ENCODE data around the gene ROBO2.

ROBO2 gene

DNA sequence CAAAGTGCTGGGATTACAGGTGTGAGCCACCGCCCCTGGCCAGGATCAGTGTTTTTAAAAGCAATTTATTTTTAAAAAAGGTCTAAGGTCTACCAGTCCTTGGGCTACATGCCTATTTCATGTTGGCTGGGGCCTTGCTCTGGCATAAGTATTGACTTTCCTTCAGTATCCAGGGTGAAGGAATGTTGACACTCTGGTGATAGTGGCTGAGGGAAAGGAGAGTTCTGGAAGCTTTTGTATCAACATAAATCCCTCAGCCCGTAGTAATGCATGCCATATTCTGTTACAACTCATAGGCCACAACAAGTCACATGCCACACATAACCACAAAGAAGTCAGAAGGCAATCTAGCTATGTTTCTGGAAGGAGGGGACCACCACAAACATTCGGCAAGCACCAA lies 273.9 kb downstream of the ROBO2 start:
- Histone ChIP-seq H3K36me3 (ENCODE audit: control insufficient read depth, insufficient read depth, low read length) (no peaks in the 10 kb centered on the region), H3K4me1 (no peaks in the 10 kb centered on the region), H3K27me3 (ENCODE audit: control insufficient read depth, insufficient read depth, low read length) (no peaks in the 10 kb centered on the region), H3K4me3 (ENCODE audit: low read depth, low read length) (no peak overlapping the region), H3K9me3 (ENCODE audit: control insufficient read depth, low read length) (no peaks in the 10 kb centered on the region), H3K4me2 (ENCODE audit: low read length) (no peak overlapping the region), H2AFZ (no peak overlapping the region), H3K27ac (no peak overlapping the region), H3K79me2 (no peaks in the 10 kb centered on the region), H3K9ac (no peak overlapping the region)
- TF ChIP-seq, protein P1, sequence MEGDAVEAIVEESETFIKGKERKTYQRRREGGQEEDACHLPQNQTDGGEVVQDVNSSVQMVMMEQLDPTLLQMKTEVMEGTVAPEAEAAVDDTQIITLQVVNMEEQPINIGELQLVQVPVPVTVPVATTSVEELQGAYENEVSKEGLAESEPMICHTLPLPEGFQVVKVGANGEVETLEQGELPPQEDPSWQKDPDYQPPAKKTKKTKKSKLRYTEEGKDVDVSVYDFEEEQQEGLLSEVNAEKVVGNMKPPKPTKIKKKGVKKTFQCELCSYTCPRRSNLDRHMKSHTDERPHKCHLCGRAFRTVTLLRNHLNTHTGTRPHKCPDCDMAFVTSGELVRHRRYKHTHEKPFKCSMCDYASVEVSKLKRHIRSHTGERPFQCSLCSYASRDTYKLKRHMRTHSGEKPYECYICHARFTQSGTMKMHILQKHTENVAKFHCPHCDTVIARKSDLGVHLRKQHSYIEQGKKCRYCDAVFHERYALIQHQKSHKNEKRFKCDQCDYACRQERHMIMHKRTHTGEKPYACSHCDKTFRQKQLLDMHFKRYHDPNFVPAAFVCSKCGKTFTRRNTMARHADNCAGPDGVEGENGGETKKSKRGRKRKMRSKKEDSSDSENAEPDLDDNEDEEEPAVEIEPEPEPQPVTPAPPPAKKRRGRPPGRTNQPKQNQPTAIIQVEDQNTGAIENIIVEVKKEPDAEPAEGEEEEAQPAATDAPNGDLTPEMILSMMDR (IDR thresholded peaks at IDR 0.05): no peak

DNA sequence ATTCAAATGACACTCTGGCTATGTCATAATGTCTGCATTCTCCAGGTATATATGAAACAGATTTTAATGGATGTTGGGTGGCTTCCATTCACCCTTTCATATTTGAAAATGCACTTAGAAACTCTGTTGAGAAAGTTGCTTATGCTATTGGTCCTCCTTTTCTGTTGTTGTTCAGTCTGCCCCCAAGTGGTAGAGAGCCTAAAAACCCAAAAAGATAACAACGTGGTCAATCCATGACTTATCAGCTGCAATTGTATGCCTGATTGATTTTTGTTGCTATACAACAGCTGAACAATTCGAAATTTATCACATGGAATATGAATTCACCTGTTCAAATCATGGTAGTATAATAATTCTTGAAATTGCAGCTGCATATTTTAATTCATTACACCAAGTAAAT lies 279.8 kb downstream of the ROBO2 start:
- H3K27me3 ChIP-seq (ENCODE audit: control insufficient read depth, insufficient read depth, low read length): no peaks in the 10 kb centered on the region

DNA sequence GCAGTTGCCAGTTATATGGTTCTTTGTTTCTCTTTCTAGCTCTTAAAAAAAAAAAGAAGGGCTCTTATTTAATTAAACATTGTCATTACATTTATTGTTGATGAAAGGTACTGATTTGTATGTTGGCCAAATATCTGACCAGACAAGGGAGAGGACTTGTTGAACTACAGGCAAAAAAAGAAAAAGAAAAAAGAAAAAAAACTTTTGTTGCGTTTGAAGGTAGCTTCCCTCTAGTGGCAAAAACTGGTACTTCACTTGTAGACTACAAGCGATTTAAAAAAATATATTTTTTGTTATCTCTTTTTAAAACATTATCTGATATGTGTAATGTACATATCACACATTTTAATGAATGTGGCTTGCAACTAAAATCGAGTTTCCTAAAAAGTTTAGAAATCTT lies 280.6 kb downstream of the ROBO2 start:
- peak overlapping the region; percentile 31 for H3K4me3 ChIP-seq (ENCODE audit: low read depth, low read length)
- TF ChIP-seq, protein P1 (IDR thresholded peaks at IDR 0.05): peak; percentile 48
- H2AFZ ChIP-seq: no peak overlapping the region
- H3K27ac ChIP-seq: no peak overlapping the region
- no peaks in the 10 kb centered on the region for H3K27me3 ChIP-seq (ENCODE audit: control insufficient read depth, insufficient read depth, low read length)
- no peaks in the 10 kb centered on the region for H3K9me3 ChIP-seq (ENCODE audit: control insufficient read depth, low read length)
- no peaks in the 10 kb centered on the region for H3K79me2 ChIP-seq
- H3K4me2 ChIP-seq (ENCODE audit: low read length): peak overlapping the region; percentile 58
- no peaks in the 10 kb centered on the region for H3K36me3 ChIP-seq (ENCODE audit: control insufficient read depth, insufficient read depth, low read length)
- H3K4me1 ChIP-seq: no peaks in the 10 kb centered on the region
- no peak overlapping the region for H3K9ac ChIP-seq

More for the DNA sequence above, 279.8 kb downstream of the ROBO2 start:
- Histone ChIP-seq H3K9me3 (ENCODE audit: control insufficient read depth, low read length) (no peaks in the 10 kb centered on the region), H3K36me3 (ENCODE audit: control insufficient read depth, insufficient read depth, low read length) (no peaks in the 10 kb centered on the region), H2AFZ (no peak overlapping the region), H3K79me2 (no peaks in the 10 kb centered on the region), H3K4me3 (ENCODE audit: low read depth, low read length) (no peak overlapping the region), H3K4me1 (no peaks in the 10 kb centered on the region), H3K4me2 (ENCODE audit: low read length) (no peak overlapping the region), H3K27ac (no peak overlapping the region), H3K9ac (no peak overlapping the region)
- TF ChIP-seq, protein P1 (IDR thresholded peaks at IDR 0.05): no peak

DNA sequence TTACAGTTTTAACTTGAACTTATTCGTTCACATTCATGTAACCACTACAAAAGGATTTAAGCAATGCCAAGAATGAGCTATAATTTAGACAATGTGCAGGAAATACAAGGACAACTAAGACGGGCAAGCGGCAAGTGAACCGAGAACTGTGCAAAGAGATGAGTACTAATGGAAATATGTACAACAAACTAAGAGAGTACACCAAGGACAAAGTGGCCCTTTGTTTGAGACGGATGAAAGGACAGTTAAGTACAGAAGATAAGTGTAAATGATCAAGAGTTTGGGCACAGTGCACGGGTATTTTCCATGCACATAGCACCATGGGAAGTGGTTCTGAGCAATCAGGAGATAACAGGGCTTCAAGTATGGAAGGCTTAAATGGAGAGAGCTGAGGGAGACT lies 281.7 kb downstream of the ROBO2 start:
- Histone ChIP-seq H3K27me3 (ENCODE audit: control insufficient read depth, insufficient read depth, low read length) (no peaks in the 10 kb centered on the region), H3K9me3 (ENCODE audit: control insufficient read depth, low read length) (no peaks in the 10 kb centered on the region), H3K4me2 (ENCODE audit: low read length) (no peak overlapping the region), H3K4me3 (ENCODE audit: low read depth, low read length) (no peak overlapping the region), H3K79me2 (no peaks in the 10 kb centered on the region), H3K36me3 (ENCODE audit: control insufficient read depth, insufficient read depth, low read length) (no peaks in the 10 kb centered on the region), H2AFZ (no peak overlapping the region), H3K9ac (no peak overlapping the region), H3K4me1 (no peaks in the 10 kb centered on the region), H3K27ac (no peak overlapping the region)
- TF ChIP-seq, protein P1 (IDR thresholded peaks at IDR 0.05): no peak

DNA sequence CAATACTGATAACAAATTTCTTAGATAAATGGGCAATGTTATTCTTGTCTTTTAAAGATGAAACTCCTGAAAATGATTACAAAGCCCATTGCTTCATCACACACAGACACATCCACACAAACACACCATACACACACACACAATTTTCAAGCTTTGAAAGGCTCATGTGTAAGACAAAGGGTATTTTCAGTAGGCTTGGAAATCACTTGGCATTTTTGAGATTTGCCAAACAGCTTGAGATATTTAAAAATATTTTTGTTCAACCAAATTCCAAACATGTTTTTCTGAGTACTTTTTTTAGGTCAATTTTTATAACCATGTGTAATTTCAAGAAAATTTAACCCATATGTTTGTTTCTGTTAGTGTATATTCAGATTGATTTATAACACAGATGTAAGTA lies 283.7 kb downstream of the ROBO2 start:
- no peak overlapping the region for H3K9ac ChIP-seq
- H3K79me2 ChIP-seq: no peaks in the 10 kb centered on the region
- no peaks in the 10 kb centered on the region for H3K9me3 ChIP-seq (ENCODE audit: control insufficient read depth, low read length)
- no peaks in the 10 kb centered on the region for H3K27me3 ChIP-seq (ENCODE audit: control insufficient read depth, insufficient read depth, low read length)
- no peak overlapping the region for H3K4me3 ChIP-seq (ENCODE audit: low read depth, low read length)
- H3K4me1 ChIP-seq: no peaks in the 10 kb centered on the region
- H2AFZ ChIP-seq: no peak overlapping the region
- H3K27ac ChIP-seq: no peak overlapping the region
- TF ChIP-seq, protein P1 (IDR thresholded peaks at IDR 0.05): no peak
- H3K4me2 ChIP-seq (ENCODE audit: low read length): no peak overlapping the region
- H3K36me3 ChIP-seq (ENCODE audit: control insufficient read depth, insufficient read depth, low read length): no peaks in the 10 kb centered on the region
